ENCODE results near the gene G6PC3. TPM values are rescaled to one million over a fixed set of nuclear protein-coding genes. Genes with fewer than 3 reads are reported as not detected.

Gene G6PC3
- total and polyA plus RNA-seq, 10 of the 15 experiments (the other 5 are each of a cell fraction or from before 2014, with no cell fraction given): 13.0 to 93.7 (median 43.0) TPM

GRCh38 chr17:44049294-44050060 is 21.1 kb upstream of the G6PC3 start:
- ChIA-PET POLR2A (interaction anchor here (0.5 to 1.5 kb wide), 3 partner anchors 10 to 71 kb away, joined by 3 to 5 read pairs (median 3); no protein-coding TSS in a partner anchor), CTCF (interaction anchor here (1.2 to 2.2 kb wide), 3 partner anchors 8 to 97 kb away, joined by 3 to 8 read pairs (median 3); partner anchors contain the start of gene TMEM101), RAD21 (ENCODE audit: unreplicated experiment) (no interaction called here), SMC1A (ENCODE audit: uncharacterized antibody, unreplicated experiment) (interaction anchor here (0.9 to 1.0 kb wide), 2 partner anchors 66 to 104 kb away, joined by 3 to 4 read pairs; no protein-coding TSS in a partner anchor)
- DNase-seq (ENCODE audit: low read depth, low spot score) (no peak), FAIRE-seq (no peak), ATAC-seq (no peak)
- Histone ChIP-seq H3K9ac (ENCODE audit: control insufficient read depth, insufficient read depth, low read length) (no peak overlapping the region), H4K20me1 (ENCODE audit: control insufficient read depth, insufficient read depth) (no peaks in the 10 kb centered on the region), H3K4me1 (ENCODE audit: control insufficient read depth, insufficient read depth, low read length) (no peaks in the 10 kb centered on the region), H3K27me3 (replicated peaks in 1 of 2; ENCODE audit: control insufficient read depth in 2 of 2, insufficient read depth in 2 of 2, low read length in 1 of 2) (no peaks in the 10 kb centered on the region), H3K36me3 (ENCODE audit: control insufficient read depth in 2 of 2, insufficient read depth in 2 of 2, low read length in 1 of 2) (peaks cover 19 to 31% of the 10 kb centered on the region in 2 experiments), H3K79me2 (ENCODE audit: control insufficient read depth, insufficient read depth, low read length) (peaks cover 14% of the 10 kb centered on the region), H3K4me2 (ENCODE audit: control insufficient read depth, insufficient read depth) (no peak overlapping the region), H3K27ac (ENCODE audit: control insufficient read depth, insufficient read depth) (no peak overlapping the region), H3K4me3 (no peak overlapping the region), H3K9me3 (replicated peaks; ENCODE audit: control insufficient read depth, insufficient read depth, low read length) (no peaks in the 10 kb centered on the region; the same call in 1 of the 3 replicates), H2AFZ (ENCODE audit: control insufficient read depth, low read depth, low read length) (no peak overlapping the region)
- intact Hi-C loops (cut with micrococcal nuclease; ENCODE audit: unreplicated experiment) (no loop called here), in situ Hi-C loops (cut with MboI) (no loop called here)
- WGBS (ENCODE audit: insufficient coverage, insufficient replicate concordance, low lambda C conversion rate, missing lambda C conversion rate): 99% methylated on average over 9 of the region's 9 CpGs
- BruUV-seq (replicated peaks): TSS peak; percentile 49
- TF ChIP-seq, protein P1, sequence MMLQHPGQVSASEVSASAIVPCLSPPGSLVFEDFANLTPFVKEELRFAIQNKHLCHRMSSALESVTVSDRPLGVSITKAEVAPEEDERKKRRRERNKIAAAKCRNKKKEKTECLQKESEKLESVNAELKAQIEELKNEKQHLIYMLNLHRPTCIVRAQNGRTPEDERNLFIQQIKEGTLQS (IDR thresholded peaks at IDR 0.05; ENCODE audit: borderline replicate concordance, extremely low read depth, low read depth, low read length): no peak
- TF ChIP-seq HDAC6 (IDR thresholded peaks at IDR 0.05; ENCODE audit: unreplicated experiment) (no peak), SMARCA5 (IDR thresholded peaks at IDR 0.05) (no peak), SPI1 (IDR thresholded peaks at IDR 0.05; ENCODE audit: borderline replicate concordance, insufficient read depth, low read depth, low read length) (no peak), NKRF (conservative IDR thresholded peaks at IDR 0.05) (no peak), CBX5 (IDR thresholded peaks at IDR 0.05; ENCODE audit: low read depth) (no peak), ZZZ3 (IDR thresholded peaks at IDR 0.05; ENCODE audit: control insufficient read depth, insufficient read length, low read depth) (no peak), MLLT1 (IDR thresholded peaks at IDR 0.05) (no peak), IRF3 (IDR thresholded peaks at IDR 0.05) (no peak), IKZF2 (IDR thresholded peaks at IDR 0.05) (no peak), SIX5 (IDR thresholded peaks at IDR 0.05; ENCODE audit: low read depth, low read length, severe bottlenecking) (no peak)
